Measurements from ENCODE around the gene CLCNKA.
"Not testable (repeated sequence)": the region's sequence is repeated elsewhere in the genome, so short reads cannot be mapped to it uniquely, and the experiment has no call there.

CLCNKA gene

DNA sequence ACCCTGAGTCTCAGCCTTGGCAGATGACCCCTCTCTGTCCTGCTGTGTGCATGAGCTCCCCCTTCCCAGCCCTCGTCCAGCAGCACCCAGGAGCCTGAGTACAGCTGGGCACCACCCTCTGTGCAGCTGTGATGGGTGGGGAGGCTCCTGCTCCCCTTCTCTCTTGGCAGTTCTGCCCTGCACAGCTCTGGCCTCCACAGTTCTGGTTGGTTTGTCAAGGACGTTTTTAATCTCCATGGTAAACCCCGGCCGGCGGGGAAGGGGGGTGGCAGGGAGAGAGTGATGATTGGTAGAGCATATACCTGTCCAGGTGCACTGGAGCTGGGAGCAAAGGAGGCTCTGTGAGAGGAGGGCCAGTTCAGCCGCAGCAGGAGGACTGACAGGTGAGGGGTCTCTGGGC, at the start of gene CLCNKA:
CLCNKA (plus strand) TSS at position 356 of the 400 bp plus-strand sequence. CDS start 584 bp downstream, outside the sequence.
- no peak for DNase-seq (ENCODE audit: low read depth in 1 of 2, low spot score in 1 of 2)

DNA sequence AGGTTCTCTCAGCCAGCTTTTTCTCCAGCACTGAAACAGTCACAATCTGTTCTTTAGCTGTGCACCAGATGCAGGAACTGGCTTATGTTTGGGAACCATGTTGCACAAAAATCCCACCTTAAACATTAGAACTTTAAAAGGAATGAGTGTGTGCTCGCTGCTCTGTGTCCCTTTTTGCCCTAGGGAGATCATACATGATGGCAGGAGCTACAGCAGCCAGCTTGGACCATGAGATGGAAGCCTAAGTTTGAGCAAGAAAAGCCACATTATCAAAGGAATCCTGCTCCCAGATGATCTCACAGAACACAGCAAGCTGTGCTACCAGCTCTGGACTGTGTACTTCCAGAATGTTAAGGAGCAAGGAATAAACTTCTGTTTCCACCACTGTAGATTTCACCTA, 49.4 kb upstream of the CLCNKA start:
- no peak for DNase-seq (ENCODE audit: low read depth in 1 of 2, low spot score in 1 of 2)

DNA sequence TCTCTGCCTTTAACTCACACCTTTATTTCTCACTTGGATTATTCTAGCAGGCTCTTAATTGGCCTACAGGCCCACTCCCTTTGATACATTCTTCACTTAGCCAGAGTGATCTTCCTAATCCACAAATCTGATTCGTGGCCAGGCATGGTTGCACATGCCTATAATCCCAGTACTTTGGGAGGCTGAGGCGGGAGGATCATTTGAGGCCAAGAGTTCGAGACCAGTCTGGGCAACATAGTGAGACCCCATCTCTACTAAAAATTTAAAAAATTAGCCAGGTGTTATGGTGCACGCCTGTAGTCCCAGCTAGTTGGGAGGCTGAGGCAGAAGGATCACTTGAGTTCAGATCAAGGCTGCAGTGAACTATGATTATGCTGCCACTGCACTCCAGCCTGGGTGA, 48.1 kb upstream of the CLCNKA start:
- no peak for DNase-seq (ENCODE audit: low read depth in 1 of 2, low spot score in 1 of 2)

DNA sequence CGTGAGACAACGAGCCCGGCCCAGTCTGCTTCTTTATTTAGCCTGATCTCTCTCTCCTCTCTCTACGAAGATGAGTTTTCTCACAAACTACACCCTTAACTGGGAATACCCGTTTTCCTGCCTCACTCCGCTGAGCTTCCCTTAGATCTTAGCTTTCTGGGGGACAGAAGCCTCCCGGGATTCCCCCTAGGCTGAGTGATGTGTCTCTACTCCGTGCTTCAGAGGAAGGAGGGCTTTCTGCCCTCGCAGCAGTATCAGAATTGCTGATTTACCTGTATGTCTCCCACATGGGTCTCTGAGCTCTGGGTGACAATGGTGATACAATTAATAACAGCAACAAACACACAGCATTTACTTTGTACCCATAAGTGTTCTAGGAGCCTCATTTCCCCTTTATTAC, 47.0 kb upstream of the CLCNKA start:
- DNase-seq (ENCODE audit: low read depth in 1 of 2, low spot score in 1 of 2) = peak in 1 of 2 donors; percentile 35

DNA sequence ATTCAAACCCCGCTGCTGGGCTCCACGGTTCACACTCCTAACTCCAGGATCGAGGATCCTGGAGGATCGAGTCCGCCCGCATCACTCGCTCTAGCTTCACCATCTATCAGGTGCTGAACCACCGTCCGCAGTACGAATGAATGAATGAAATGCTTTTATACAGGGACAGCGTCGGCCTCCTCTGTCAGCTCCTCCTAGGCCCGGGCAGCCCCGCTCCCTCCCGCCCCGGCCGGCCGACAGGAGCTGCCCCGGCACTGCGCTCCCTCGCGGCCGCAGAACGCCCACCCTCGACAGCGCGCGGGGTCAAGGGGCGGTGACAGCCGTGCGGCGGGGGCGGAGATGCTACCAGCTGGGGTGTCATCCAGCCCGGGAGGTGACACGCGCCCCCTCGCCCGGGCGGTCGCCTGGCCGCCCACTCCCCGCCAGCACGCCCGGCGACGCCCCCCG, 46.5 kb upstream of the CLCNKA start:
- peak; percentile 60 to 68 for DNase-seq (ENCODE audit: low read depth in 1 of 2, low spot score in 1 of 2)

DNA sequence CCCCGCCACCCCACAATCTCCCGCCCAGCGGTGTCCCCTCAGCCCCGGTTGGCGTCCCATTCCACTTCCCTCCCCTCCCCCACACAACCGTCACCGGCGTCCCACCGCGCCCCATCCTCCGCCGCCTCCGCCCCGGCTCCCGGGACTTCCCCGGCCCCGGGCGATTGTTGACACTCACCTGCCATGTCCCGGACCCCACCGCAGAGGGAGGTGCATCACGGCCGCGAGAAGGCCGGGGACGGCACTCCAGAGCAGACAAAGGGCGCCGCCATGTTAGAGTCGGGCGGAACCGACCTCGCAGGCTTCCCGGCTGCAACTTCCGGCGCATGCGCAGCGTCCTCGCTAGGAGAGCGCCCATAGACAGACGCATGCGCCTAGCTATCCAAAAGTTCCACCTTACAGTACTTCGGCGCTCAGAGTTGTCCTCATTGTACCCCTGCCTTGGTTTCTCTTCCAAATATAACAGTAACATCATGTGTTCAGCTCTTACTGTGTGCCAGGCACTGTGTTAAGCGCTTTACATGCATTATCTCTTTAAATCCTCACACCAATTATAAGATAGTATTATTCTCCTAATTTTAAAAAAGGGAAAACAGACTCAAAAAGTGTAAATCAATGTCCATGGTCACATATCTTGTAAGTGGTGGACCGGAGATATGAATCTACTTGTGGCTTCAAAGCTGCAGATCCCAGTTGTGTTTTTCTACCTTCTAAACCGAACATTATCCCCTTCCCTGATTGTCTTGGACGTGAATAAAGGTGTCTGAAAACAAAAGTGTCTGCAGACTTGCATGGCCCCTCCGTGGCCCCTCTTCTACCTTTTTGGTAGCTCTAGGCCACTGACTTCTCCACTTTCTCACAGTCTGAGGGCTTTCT, 45.8 kb upstream of the CLCNKA start, which contains the start of gene ZBTB17:
ZBTB17 (minus strand) TSS at position 297 of the 876 bp plus-strand sequence. CDS start 27,606 bp downstream, outside the sequence.
- peak; percentile 93 to 95 for DNase-seq (ENCODE audit: low read depth in 1 of 2, low spot score in 1 of 2)

DNA sequence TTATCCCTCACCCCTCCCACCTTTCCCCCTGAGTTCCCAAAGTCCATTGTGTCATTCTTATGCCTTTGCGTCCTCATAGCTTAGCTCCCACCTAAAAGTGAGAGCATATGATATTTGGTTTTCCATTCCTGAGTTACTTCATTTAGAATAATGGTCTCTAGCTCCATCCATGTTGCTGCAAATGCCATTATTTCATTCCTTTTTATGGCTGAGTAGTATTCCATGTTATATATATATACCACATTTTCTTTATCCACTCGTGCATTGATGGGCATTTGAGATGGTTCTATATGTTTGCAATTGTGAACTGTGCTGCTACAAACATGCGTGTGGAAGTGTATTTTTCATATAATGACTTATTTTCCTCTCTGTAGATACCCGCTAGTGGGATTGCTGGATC, 43.9 kb upstream of the CLCNKA start:
- DNase-seq (ENCODE audit: low read depth in 1 of 2, low spot score in 1 of 2) = not testable (repeated sequence)

DNA sequence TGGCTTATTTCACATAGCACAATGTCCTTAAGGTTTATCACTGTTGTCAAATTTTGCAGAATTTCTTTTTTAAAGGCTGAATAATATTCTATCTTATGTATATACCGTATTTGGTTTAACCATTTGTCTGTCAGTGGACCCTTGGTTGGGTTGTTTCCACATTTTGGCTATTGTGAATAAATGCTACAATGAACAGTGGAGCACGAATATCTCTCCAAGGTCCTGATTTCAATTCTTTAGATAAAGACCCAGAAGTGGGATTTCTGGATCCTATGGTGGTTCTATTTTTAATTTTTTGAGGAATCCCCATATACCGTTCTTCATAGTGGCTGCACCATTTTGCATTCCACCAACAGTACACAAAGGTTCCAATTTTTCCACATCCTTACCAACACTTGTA, 40.2 kb upstream of the CLCNKA start:
- no peak for DNase-seq (ENCODE audit: low read depth in 1 of 2, low spot score in 1 of 2)

DNA sequence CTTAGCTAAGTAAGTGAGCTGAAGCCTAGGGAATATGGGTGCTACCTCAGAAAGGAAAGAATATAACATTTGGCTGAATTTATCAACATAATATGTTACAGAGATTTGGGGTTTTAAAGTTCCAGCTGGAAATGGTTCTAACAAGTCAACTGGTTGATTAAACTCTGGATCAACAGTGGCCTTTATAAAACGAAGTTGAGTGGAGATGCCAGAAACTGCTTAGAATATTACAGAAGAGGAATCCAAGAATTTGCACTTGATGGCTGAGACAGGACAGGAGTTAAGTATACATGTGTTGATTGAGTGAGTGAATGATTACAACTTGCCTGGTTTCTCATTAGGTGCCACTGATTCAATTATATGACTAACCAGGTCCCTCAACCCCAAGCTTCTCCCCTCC, 38.6 kb upstream of the CLCNKA start:
- DNase-seq (ENCODE audit: low read depth in 1 of 2, low spot score in 1 of 2) = no peak

DNA sequence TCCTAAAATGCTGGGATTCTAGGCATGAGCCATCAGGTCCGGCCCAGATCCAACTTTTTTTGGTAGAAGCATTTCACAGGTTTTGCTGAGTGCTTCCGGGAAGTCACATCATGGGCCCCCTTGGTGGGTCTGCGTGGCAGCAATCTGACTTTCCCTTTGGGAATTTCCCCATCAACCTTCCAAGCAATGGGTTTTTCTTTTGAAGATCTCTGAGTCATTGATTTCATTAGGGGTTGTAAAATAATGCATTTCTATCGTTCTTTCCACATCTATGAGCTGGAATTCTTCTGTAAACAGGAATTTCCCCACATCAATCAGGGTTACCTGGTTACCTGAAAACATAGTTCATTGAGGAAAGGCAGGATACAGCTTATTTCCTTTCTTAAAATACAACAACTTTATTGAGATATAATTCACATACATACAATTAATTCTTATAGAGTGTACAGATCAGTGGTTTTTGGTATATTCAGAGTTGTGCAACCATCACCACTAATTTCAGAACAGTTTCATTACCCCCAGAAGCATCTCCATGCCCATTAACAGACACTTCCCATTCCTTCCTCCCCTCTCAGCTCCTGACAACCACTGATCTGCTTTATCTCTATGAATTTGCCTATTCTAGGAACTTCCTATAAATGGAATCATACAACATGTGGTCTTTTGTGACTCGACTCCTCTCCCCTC, 36.1 kb upstream of the CLCNKA start:
- no peak for DNase-seq (ENCODE audit: low read depth in 1 of 2, low spot score in 1 of 2)

DNA sequence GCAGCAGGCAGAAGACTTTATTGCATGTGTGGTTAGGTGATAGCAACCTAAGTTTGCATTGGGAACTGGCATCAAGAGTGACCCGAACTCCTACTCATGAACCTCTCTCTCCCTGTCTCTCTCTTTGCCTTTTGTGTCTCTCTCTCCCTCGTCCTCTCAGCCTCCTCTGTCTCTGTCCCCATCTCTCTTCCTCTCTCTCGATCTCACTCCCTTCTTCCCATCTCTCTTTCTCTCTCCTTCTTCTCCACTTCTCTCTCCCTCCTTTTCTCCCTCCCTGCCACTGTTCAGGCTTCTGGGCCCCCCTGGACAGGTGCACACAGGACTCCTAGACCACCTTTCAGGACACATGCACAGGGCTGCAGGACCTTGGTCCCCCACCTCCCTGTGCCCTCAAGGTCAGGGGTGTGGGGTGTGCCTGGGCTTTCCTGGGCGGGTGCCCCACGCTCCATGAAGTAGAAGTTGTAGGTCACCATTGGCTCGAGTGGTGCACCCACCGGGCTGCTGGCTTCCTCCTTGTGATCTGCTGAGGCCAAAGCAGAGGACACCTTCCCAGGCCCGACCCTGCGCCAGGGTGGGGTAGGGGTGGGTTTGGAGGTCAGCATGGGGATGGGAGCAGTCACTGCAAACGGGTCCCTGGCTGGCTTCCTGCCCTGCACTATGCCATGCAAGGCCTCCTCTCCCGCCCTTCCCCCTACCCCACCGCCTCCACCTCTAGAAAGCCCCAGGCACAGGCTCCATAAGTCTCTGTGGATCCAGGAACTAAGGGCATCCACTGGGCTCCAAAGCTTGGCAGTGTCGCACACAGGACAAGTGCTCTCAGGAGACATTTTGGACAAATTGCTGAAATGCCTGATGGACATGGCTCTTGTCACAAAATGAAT, 32.7 kb upstream of the CLCNKA start:
- no peak for DNase-seq (ENCODE audit: low read depth in 1 of 2, low spot score in 1 of 2)

DNA sequence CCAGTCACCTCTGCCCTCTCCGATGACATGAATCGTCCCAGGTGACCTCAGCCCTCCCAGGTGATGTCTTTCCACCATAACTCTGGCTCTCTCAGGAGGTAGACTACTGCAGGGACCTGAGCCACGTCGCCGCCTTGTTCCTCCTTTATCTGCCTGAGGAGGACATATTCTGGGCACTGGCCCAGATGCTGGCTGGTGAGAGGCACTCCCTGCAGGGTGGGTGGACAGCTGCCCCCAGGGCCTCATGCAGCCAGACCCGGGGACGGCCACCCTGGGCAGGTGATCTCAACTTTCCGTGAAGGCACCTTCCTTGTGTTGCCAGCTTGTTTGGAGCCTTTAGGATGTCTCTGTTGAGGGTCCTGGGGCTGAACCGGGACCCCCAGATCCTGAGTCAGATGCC, 32.1 kb upstream of the CLCNKA start:
- no peak for DNase-seq (ENCODE audit: low read depth in 1 of 2, low spot score in 1 of 2)

DNA sequence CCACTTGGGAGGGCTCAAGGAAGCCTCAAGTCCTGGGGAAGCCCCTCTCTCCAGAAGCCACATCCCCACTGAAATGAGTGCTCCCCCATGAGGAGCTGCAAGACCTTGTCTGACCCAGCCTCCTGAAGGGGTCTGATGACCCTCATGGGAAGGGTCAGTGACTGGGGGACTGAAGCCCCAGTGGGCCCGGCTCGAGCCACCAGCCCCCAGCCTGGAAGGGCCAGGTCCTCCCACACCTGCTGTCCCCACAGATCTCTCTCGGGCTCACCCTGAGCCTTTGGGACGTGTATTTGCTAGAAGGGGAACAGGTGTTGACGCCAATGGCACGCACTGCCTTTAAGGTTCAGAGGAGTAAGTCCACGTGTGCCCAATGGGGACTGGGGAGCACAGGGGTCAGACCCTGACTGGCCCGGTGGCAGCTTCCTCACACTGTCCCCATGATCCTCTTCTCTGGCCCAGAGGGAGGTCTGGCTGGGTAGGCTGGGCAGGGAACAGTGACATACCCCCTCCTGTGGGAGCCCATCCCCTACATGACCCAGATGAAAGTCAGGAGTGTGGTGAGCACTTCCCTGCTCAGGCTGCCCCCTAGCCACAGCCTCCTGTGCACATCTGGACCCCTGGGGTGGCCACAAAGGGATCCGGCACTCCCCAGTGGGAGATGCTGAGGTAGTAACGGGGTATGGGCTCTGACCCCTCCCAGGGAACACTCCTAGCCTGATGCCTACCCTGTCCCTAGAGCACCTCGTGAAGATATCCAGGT, 30.2 kb upstream of the CLCNKA start:
- no peak for DNase-seq (ENCODE audit: low read depth in 1 of 2, low spot score in 1 of 2)

DNA sequence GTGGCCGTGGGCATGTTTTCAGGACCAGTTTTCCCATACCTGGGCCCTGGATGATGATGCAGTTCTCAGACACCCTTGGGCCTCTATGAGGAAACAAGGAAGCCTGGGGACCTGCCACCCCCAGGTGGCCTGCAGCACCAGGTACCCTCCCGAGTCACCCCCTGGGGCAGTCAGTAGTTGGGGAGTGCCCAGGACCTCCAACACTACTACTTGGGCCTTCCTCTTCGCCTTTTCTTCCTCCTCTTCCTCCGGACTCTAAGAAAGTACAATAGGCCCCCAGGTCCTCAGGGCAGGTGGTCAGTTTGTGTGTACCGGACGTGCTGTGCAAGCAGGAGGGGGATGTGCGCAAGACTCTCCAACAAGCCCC, 29.7 kb upstream of the CLCNKA start:
- no peak for DNase-seq (ENCODE audit: low read depth in 1 of 2, low spot score in 1 of 2)

DNA sequence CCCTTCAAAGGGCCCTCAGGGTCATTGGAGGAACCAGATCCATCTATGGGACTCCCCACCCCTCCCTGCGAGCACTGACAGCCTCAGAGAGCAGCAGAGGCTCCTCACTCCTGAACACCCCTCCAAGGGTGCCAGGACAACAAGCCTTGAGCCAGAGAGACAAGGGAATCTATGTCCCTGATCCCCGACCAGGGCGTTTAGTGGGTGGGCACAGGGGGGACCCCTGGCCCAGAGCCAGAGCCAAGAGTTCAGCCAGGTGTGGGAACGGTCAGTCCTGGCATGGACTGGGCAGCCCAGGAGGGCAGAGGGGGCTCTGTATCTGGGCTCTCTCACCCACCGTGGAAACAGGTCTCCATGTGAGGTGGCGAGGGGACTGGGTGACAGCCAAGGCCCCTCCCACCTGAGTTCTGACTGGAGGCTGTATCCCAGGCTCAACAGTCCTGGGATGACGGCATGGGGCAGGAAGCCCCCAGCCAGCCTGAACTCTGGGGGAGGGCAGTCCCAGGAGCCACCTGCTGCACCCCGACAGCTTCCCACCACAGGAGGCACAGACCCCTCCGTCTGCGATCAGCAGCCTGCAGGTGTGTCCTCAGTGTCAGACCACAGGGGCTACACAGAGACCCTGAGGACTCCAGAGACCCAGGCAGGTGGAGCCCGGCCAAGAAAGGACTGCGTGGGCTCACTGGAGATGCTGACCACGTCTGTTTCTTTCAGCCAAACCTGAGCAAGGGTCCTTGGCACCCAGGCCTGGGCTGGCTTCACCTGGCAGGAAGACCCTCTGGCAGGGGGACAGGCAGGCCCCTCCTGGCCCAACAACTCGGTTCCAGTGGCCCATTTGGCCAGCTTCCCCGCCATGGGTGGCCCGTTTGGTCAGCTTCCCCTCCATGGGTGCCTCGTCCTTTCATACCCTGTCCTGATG, 29.0 kb upstream of the CLCNKA start:
- DNase-seq (ENCODE audit: low read depth in 1 of 2, low spot score in 1 of 2) = no peak

DNA sequence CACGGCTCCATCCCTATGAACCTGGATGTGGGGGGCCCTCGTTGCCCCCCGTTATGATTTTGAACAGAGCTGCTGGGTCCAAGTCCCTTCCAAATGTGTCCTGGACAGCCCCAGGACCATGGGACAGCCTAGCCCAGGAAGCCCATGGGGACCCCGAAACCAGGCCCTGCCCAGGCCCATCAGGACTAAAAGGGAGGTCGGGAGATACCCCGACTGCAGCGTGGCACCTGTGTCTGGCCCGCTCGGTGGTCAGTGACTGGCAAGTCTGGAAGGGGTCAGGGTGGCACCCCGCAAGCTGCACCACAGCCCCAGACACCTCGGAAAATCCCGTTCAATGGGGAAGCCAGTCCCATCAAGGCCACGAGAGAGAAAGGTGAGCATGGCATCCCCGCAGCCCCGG, 28.2 kb upstream of the CLCNKA start:
- no peak for DNase-seq (ENCODE audit: low read depth in 1 of 2, low spot score in 1 of 2)

DNA sequence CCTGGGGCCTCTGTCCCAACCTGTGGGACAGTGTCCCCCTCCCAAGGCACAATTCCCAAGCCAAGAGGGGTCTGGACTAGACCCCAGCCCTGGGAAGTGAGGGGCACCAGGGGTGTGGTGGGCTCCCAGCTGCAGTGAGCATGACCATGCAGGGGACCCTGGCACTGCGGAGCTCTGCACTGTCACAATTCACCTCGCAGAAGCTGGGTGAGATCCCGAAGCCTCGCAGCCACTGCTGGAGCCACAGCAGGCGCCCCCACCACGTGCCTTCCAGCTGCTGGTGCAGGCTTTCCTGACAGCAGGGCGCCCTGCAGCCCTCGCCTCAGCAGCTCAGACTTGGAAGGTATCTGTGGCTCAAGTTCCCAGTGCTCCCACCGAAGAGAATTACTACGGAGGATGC, 27.8 kb upstream of the CLCNKA start:
- DNase-seq (ENCODE audit: low read depth in 1 of 2, low spot score in 1 of 2) = no peak

DNA sequence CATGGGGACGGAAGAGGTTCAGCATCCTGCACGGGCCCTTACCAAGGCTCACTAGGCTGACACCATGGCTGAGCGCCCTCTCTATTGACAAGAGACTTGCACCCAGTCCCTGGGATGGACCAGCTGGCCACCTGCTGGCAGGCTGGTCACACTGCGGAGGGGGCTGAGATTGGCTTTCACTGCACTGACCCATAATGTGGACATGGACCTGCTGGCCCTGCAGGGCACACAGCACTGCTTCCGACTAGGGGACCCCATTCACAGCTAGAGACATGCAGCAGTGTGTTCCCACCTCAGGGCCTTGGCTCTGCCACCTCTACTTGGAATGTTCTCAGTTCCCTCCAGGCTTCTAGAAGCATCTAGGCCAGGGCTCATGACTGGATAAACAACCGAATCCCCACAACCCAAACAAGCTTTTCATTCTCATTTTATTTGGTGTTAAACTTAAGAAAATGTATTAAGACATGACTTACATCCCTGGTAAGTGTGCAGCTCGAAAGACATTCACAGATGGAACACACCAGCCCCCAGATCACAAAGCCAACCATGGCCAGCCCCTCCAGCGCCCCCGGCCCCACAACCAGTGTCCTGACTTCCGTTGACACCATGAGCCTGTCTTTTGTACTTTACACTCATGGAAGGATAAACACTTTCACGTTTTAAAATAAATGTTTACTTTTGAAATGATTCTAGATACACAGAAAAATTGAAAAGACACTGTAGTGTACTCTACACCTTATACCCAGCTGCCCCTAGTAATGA, 27.1 kb upstream of the CLCNKA start:
- DNase-seq (ENCODE audit: low read depth in 1 of 2, low spot score in 1 of 2) = peak in 1 of 2 donors; percentile 26

DNA sequence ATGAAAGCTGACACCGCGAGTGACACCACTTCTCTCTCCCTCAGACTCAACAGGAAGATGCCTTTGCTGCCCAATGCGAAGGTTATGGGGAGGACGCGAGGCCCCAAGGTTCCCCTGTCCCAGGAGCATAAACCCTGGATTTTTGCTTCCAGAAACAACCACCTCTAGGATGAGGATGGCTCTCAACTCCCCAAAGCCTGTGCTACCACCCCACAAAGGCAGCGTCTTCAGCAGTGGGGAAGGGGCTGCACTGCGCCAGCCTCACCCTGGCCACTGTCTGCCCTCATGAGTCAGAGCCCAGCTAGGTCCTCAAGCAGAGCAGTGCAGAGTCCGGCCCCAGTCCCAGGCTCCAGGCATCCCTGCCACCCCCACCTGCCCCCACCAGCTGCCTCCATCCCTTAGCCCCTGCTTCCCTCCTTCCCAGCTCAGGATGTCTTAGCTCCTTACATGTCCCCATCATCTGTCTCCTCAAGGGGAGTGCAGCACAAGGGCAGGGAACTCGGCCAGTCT, 24.7 kb upstream of the CLCNKA start:
- DNase-seq (ENCODE audit: low read depth in 1 of 2, low spot score in 1 of 2) = no peak

Data from activated CD4-positive, alpha-beta T cell treated with anti-CD3 and anti-CD28 coated beads, Interleukin-2, amount 50 U/mL, for 24 hours (primary cell).